Adrenal gland (tissue), 12 donors: ENCODE results near the gene SRGAP3. TPM values are rescaled to one million over a fixed set of nuclear protein-coding genes. Genes with fewer than 3 reads are reported as not detected.

Experiments used
- DNase-seq, 7 donors: peaks; one replicate each; pipeline ENCODE4 v3.0.0-alpha.2; 2019 to 2020
- H3K27ac ChIP-seq, 5 donors: fragments of 200-600 bp; sonication (generic) in 4 of 5; 1 replicate in 3 of 5; 2 replicates in 2 of 5; pipeline versions ENCODE4 v1.5.1 to v1.8.0; 2016 to 2020; ENCODE audit warnings: mild to moderate bottlenecking in 1 of 5
- H3K27me3 ChIP-seq: fragments of 200-600 bp; 2 replicates; pipeline ENCODE4 v1.8.0; 2021
- H3K36me3 ChIP-seq, 2 donors: fragments of 200-600 bp; replicated peaks in 1 of 2; 1 replicate in 1 of 2; 2 replicates in 1 of 2; pipeline versions ENCODE4 v1.5.1 to v1.8.0; 2018 to 2022
- H3K4me1 ChIP-seq, 2 donors: fragments of 200-600 bp; replicated peaks in 1 of 2; 1 replicate in 1 of 2; 2 replicates in 1 of 2; pipeline versions ENCODE4 v1.5.1 to v1.8.0; 2018 to 2021
- H3K4me3 ChIP-seq, 4 donors: fragments of 200-600 bp; sonication (generic) in 3 of 4; one replicate each; pipeline ENCODE4 v1.5.1; 2016 to 2018
- H3K9me3 ChIP-seq, 3 donors: fragments of 200-600 bp; sonication (generic) in 1 of 3; replicated peaks in 1 of 3; 1 replicate in 2 of 3; 2 replicates in 1 of 3; pipeline versions ENCODE4 v1.5.1 to v1.8.0; 2016 to 2021
- POLR2A ChIP-seq, 2 donors: fragments of 450-650 bp; IDR thresholded peaks; one replicate each; pipeline ENCODE4 v1.6.1; 2017; ENCODE audit warnings: antibody characterized with exemption in 2 of 2, mild to moderate bottlenecking in 2 of 2, moderate library complexity in 1 of 2
- WGBS, 4 donors: extraction: QIAGEN DNeasy Blood & Tissue Kit in 2 of 4; methylation state at CpG; one replicate each; pipeline versions ENCODE4 v1.1.5 to v1.1.7; 2013 to 2017; 5-methylcytosine and 5-hydroxymethylcytosine counted together
- intact Hi-C, 2 donors: fragments of 100-400 bp; cut with DNase I; formaldehyde crosslinking; loops; one replicate each; pipeline versions ENCODE4 v1.14.1 to v1.15.0; 2022 to 2023
- polyA plus RNA-seq, 3 donors: library from polyadenylated mRNA; stranded (reverse); fragments of 200-250 nt in 2 of 3; fragments of 350-450 nt in 1 of 3; fragmentation: Illumina TruSeq in 1 of 3; extraction: RNeasy Lipid Tissue Mini Kit (QIAGEN cat#74804) in 1 of 3; gene quantifications; one replicate each; pipeline ENCODE4 v1.2.3, GENCODE V29; 2013 to 2014
- total RNA-seq, 9 donors: library from RNA; depleted of rRNA in 4 of 9; stranded (reverse); fragments of >200 nt in 4 of 9; fragments of 120-200 nt in 1 of 9; fragmentation: NEBNext Ultra II Directional in 1 of 9; extraction: Animal tissue kit (Norgen Biotek cat#: 25700) in 1 of 9; gene quantifications; one replicate each; pipeline versions ENCODE4 v1.1.0 to v1.2.4, GENCODE V29; 2013 to 2023
- TF ChIP-seq, protein P1 (sequence below), 6 experiments: fragments of 450-650 bp in 4 of 6; fragments of 200-600 bp in 2 of 6; sonication (generic) in 1 of 6; IDR thresholded peaks; 1 replicate in 5 of 6; 2 replicates in 1 of 6; pipeline versions ENCODE4 v1.5.1 to v1.8.0; 2016 to 2021; ENCODE audit warnings: antibody characterized with exemption in 6 of 6, mild to moderate bottlenecking in 2 of 6, moderate library complexity in 1 of 6
- donor health status: healthy with polysubstance abuse.
- donor health status: Bipolar disorder and iron deficiency.
- donor health status: DM: yes; HTN: yes; CAD: no.
- donor health status: DM: no; HTN: no; CAD: no.
- donor health status: DM: no; HTN: no; CAD: no.
- donor health status: DM: yes; HTN: yes; CAD: no.

The SRGAP3 gene
- total and polyA plus RNA-seq, 12 donors = 3.3 to 35.0 (median 17.8) TPM

DNA sequence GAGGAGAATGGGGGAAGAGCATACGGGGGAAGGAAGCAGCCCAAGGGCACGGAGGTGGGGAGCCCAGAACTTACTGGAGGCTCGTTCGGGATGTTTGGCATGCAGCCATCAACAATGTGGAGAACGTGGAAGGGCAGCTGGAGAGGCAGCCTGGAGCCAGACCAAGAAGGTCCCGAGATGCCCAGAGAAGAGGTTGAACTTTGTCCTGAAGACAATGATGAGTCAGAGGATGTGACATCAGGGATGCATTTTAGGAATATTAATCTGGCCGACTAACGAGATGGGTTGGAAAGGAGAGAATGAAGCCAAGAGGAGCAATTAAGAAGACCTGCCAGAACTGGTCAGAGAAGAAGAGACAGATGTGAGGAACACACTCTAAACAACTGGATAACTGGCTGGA lies 98.2 kb downstream of the SRGAP3 start:
- WGBS, 4 donors = 77 to 92% (median 90%) methylated on average over 8 of the region's 8 CpGs
- H3K4me1 ChIP-seq = no peaks in the 10 kb centered on the region
- no peak overlapping the region for H3K4me3 ChIP-seq
- no peaks in the 10 kb centered on the region for H3K9me3 ChIP-seq
- intact Hi-C loops = no loop called here
- no peaks in the 10 kb centered on the region for H3K27me3 ChIP-seq
- no peak for DNase-seq
- no peaks in the 10 kb centered on the region for H3K36me3 ChIP-seq
- TF ChIP-seq, protein P1, sequence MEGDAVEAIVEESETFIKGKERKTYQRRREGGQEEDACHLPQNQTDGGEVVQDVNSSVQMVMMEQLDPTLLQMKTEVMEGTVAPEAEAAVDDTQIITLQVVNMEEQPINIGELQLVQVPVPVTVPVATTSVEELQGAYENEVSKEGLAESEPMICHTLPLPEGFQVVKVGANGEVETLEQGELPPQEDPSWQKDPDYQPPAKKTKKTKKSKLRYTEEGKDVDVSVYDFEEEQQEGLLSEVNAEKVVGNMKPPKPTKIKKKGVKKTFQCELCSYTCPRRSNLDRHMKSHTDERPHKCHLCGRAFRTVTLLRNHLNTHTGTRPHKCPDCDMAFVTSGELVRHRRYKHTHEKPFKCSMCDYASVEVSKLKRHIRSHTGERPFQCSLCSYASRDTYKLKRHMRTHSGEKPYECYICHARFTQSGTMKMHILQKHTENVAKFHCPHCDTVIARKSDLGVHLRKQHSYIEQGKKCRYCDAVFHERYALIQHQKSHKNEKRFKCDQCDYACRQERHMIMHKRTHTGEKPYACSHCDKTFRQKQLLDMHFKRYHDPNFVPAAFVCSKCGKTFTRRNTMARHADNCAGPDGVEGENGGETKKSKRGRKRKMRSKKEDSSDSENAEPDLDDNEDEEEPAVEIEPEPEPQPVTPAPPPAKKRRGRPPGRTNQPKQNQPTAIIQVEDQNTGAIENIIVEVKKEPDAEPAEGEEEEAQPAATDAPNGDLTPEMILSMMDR (IDR thresholded peaks at IDR 0.05) = no peak
- no peak for TF ChIP-seq POLR2A (IDR thresholded peaks at IDR 0.05)
- no peak overlapping the region for H3K27ac ChIP-seq

DNA sequence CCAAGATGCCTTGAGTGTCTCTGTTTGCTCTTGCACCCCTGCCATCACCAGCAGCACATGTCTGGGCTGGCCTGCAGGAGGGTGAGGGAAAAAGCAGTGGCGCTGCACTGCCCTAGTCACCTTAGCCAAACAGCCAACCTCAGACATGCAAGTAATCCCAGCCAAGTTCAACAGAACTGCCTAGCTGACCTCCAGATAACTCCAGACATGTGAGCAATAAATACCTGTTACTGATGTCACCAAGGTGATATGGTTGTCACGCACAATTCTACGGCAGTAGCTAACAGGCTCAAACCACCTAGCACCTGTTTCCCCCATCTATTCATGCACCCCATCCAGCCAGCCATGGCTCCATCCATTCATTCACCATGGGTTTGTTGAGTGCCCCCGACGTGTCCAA lies 99.9 kb downstream of the SRGAP3 start:
- 94 to 100% (median 96%) methylated on average over 5 of the region's 5 CpGs for WGBS, 4 donors
- Histone ChIP-seq H3K27ac (no peak overlapping the region), H3K9me3 (no peaks in the 10 kb centered on the region), H3K36me3 (no peaks in the 10 kb centered on the region), H3K4me3 (no peak overlapping the region), H3K27me3 (no peaks in the 10 kb centered on the region), H3K4me1 (no peaks in the 10 kb centered on the region)
- TF ChIP-seq, protein P1 (IDR thresholded peaks at IDR 0.05) = no peak
- no peak for TF ChIP-seq POLR2A (IDR thresholded peaks at IDR 0.05)
- intact Hi-C loops = no loop called here
- DNase-seq = no peak

DNA sequence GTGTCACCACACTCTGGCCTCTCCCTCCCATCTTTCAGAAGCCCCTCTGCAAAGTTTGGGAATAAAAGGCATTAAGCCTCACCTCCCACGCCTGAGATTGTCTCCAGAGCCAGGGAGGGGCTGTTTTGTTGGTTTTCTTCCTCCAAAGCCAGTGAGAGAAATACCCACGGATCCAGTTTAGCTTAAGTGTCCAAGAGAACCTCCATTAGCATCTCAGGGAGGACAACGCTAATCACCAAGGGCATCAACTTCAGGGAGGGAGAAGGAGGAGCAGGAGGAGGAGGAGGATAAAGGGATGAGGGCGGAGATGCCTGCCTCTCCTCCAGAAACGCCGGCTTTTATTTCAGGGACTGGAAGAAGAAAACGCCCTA lies 101.6 kb downstream of the SRGAP3 start:
- WGBS, 4 donors = 77 to 88% (median 85%) methylated on average over 6 to 7 of the region's 7 CpGs
- DNase-seq = no peak
- TF ChIP-seq POLR2A (IDR thresholded peaks at IDR 0.05) = no peak
- TF ChIP-seq, protein P1 (IDR thresholded peaks at IDR 0.05) = no peak
- Histone ChIP-seq H3K4me1 (peaks cover 0 to 4% of the 10 kb centered on the region in 2 donors), H3K9me3 (no peaks in the 10 kb centered on the region), H3K36me3 (no peaks in the 10 kb centered on the region), H3K27ac (no peak overlapping the region), H3K4me3 (no peak overlapping the region), H3K27me3 (no peaks in the 10 kb centered on the region)
- intact Hi-C loops = no loop called here

DNA sequence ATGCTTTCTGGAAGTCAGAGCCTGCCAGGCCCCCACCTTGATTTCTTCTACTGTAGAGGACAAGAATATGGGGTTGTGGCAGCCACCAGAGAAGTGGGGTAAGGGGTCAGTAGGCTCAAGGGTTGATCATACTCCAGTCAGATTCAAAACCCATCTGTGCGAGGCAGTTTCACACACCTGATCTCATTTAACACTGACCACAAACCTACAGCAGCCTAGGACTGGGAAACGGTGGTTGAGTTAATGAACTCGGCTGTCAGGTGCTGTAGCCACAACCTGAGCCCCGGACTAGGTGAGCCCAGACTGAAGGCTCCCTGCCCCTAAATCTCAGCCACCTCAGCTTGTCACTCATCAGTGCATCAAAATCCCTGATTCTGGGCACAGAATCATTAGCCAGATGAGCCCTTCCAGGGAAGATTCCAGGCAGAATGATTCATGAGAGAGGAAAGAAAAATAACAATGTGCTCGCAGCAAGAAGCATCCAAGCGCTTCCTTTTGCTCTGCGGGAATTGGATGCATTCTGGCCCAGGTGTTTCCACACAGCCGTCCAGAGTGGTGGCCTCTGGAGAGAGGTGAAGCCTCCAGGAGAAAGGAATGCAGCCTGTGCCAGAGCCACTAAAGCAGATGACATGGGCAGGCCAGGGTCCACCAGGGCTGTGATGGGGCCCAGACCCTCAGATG lies 102.1 kb downstream of the SRGAP3 start:
- WGBS, 4 donors = 80 to 87% (median 81%) methylated on average over 7 to 8 of the region's 8 CpGs
- no peaks in the 10 kb centered on the region for H3K36me3 ChIP-seq
- no peak for DNase-seq
- no peak overlapping the region for H3K27ac ChIP-seq
- no peak overlapping the region for H3K4me3 ChIP-seq
- intact Hi-C loops = no loop called here
- peaks cover under 1 to 9% of the 10 kb centered on the region in 2 donors for H3K4me1 ChIP-seq
- no peaks in the 10 kb centered on the region for H3K27me3 ChIP-seq
- H3K9me3 ChIP-seq = no peaks in the 10 kb centered on the region
- no peak for TF ChIP-seq POLR2A (IDR thresholded peaks at IDR 0.05)
- TF ChIP-seq, protein P1 (IDR thresholded peaks at IDR 0.05) = no peak
